ENCODE measurements around the gene MMP14.

GRCh38 chr14:22797017-22797917, 39.1 kb upstream of the MMP14 start:
- TF ChIP-seq POLR2A (IDR thresholded peaks at IDR 0.05) (no peak), CTCF (IDR thresholded peaks at IDR 0.05) (no peak)
